Mesenchymal stem cell (in vitro differentiated cells and primary cell): ENCODE data around the gene RACGAP1.

Source experiments
- DNase-seq: peaks from one replicate; pipeline ENCODE4 v3.0.0-alpha.2; 2013
- H2AFZ ChIP-seq: one replicate; pipeline ENCODE4 v1.6.1; 2013; ENCODE audit warnings: low read depth, mild to moderate bottlenecking, control low read depth, inconsistent platforms, low read length, moderate library complexity
- H2AK5ac ChIP-seq: 2 replicates; pipeline ENCODE4 v1.6.1; 2013; ENCODE audit warnings: low read length, moderate library complexity, mild to moderate bottlenecking, inconsistent platforms; ENCODE audit not compliant: severe bottlenecking
- H2BK120ac ChIP-seq: one replicate; pipeline ENCODE4 v1.6.1; 2013; ENCODE audit warnings: low read depth, mild to moderate bottlenecking, inconsistent platforms, low read length, moderate library complexity
- H2BK12ac ChIP-seq, 2 experiments: one replicate each; pipeline ENCODE4 v1.6.1; 2013; ENCODE audit warnings: inconsistent platforms in 2 of 2, low read length in 2 of 2, mild to moderate bottlenecking in 2 of 2, moderate library complexity in 2 of 2, control low read depth in 1 of 2
- H2BK15ac ChIP-seq: one replicate; pipeline ENCODE4 v1.6.1; 2013; ENCODE audit warnings: mild to moderate bottlenecking, low read depth, inconsistent platforms; ENCODE audit not compliant: poor library complexity, severe bottlenecking
- H2BK5ac ChIP-seq: 2 replicates; pipeline ENCODE4 v1.6.1; 2013; ENCODE audit warnings: low read depth, mild to moderate bottlenecking, low read length, control low read depth, inconsistent platforms; ENCODE audit not compliant: poor library complexity, severe bottlenecking
- H3K14ac ChIP-seq, 2 experiments: one replicate each; pipeline ENCODE4 v1.6.1; 2013; ENCODE audit warnings: inconsistent platforms in 2 of 2, low read length in 2 of 2, control low read depth in 1 of 2, mild to moderate bottlenecking in 1 of 2, moderate library complexity in 1 of 2
- H3K18ac ChIP-seq, 2 experiments: one replicate each; pipeline ENCODE4 v1.6.1; 2013; ENCODE audit warnings: inconsistent platforms in 2 of 2, low read length in 2 of 2, control low read depth in 1 of 2, low read depth in 1 of 2, mild to moderate bottlenecking in 1 of 2
- H3K23ac ChIP-seq, 2 experiments: one replicate each; pipeline ENCODE4 v1.6.1; 2013; ENCODE audit warnings: inconsistent platforms in 2 of 2, low read length in 2 of 2, mild to moderate bottlenecking in 2 of 2, moderate library complexity in 2 of 2, control low read depth in 1 of 2
- H3K27ac ChIP-seq: 2 replicates; pipeline ENCODE4 v1.5.1; 2013; ENCODE audit warnings: mild to moderate bottlenecking, moderate library complexity, low read length, control low read depth, inconsistent platforms; ENCODE audit not compliant: poor library complexity, severe bottlenecking
- H3K27me3 ChIP-seq, 2 experiments: 2 replicates each; pipeline versions ENCODE4 v1.6.1 to v1.7.0; 2013; ENCODE audit warnings: low read length in 2 of 2, mild to moderate bottlenecking in 2 of 2, moderate library complexity in 2 of 2, control low read depth in 1 of 2, inconsistent platforms in 1 of 2; ENCODE audit not compliant: control insufficient read depth in 1 of 2, insufficient read depth in 1 of 2
- H3K36me3 ChIP-seq, 2 experiments: 2 replicates each; pipeline versions ENCODE4 v1.6.1 to v1.7.0; 2013; ENCODE audit warnings: low read length in 2 of 2, control low read depth in 1 of 2, inconsistent platforms in 1 of 2, low read depth in 1 of 2, mild to moderate bottlenecking in 1 of 2; ENCODE audit not compliant: insufficient read depth in 2 of 2, control insufficient read depth in 1 of 2
- H3K4ac ChIP-seq, 2 experiments: one replicate each; pipeline ENCODE4 v1.6.1; 2013; ENCODE audit warnings: inconsistent platforms in 2 of 2, low read length in 2 of 2, mild to moderate bottlenecking in 2 of 2, moderate library complexity in 2 of 2, control low read depth in 1 of 2, low read depth in 1 of 2
- H3K4me1 ChIP-seq: 2 replicates; pipeline ENCODE4 v1.6.1; 2013; ENCODE audit warnings: low read depth, low read length, control low read depth; ENCODE audit not compliant: control insufficient read depth, insufficient read depth
- H3K4me2 ChIP-seq: 2 replicates; pipeline ENCODE4 v1.6.1; 2013; ENCODE audit warnings: low read length, mild to moderate bottlenecking, inconsistent platforms; ENCODE audit not compliant: poor library complexity, severe bottlenecking
- H3K4me3 ChIP-seq, 2 experiments: 2 replicates each; pipeline versions ENCODE4 v1.5.1 to v1.7.0; 2013; ENCODE audit warnings: low read length in 2 of 2, mild to moderate bottlenecking in 2 of 2, control low read depth in 1 of 2, low read depth in 1 of 2; ENCODE audit not compliant: insufficient read depth in 1 of 2
- H3K79me1 ChIP-seq: replicated peaks from 2 replicates; pipeline ENCODE4 v1.6.1; 2013; ENCODE audit warnings: mild to moderate bottlenecking, control low read depth, low read length, inconsistent platforms; ENCODE audit not compliant: poor library complexity, severe bottlenecking
- H3K9ac ChIP-seq: 2 replicates; pipeline ENCODE4 v1.7.0; 2013; ENCODE audit warnings: mild to moderate bottlenecking, low read length, moderate library complexity
- H3K9me3 ChIP-seq: 2 replicates; pipeline ENCODE4 v1.7.0; 2013; ENCODE audit warnings: mild to moderate bottlenecking, low read length; ENCODE audit not compliant: control insufficient read depth
- H4K8ac ChIP-seq: one replicate; pipeline ENCODE4 v1.6.1; 2013; ENCODE audit warnings: inconsistent platforms, mild to moderate bottlenecking, low read length, moderate library complexity
- H4K91ac ChIP-seq: one replicate; pipeline ENCODE4 v1.6.1; 2013; ENCODE audit warnings: mild to moderate bottlenecking, low read length, inconsistent platforms
- WGBS: methylation state at CpG from one replicate; pipeline ENCODE4 v1.1.7; 2013; ENCODE audit warnings: mixed read lengths; 5-methylcytosine and 5-hydroxymethylcytosine counted together

The RACGAP1 gene

DNA sequence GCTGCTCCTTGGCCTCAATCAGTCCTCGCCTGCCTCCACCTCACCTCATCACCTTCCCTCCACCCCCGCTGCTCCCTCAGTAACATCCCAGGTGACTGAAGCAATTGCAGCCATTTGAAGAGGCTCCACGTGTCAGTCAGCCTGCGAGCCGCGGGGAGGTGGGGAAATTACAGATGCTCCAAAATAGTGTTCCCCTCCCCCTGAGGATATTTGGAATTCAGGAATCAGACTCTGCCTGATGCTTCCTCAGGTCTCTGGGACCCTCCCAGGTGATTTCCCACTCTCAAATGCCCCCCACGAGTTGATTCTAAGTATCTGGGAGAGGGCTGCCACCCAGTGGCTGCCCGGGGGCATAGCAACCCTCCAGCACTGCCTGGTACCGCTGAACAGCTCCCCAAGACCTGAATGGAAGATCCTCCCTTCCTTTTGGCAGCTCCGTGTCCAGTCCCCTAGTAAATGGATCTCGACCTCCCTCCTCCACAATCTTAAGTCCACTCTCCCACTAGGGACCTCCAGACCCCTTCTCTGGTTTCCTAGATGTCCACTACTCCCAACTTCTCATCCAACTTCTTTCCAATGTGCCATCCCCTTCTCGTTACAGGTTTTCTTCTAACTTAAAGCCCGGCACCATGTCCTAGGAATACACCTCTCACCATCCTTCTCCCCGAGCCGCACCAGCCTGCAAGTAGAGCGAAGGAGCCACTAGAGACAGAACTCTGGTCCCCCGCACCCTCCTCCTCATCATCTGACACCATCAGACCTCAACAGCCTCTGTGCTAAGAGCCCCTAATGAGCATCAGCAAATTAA lies 30.7 kb upstream of the RACGAP1 start:
- H4K91ac ChIP-seq, result no peak overlapping the region
- no peak overlapping the region for H2AFZ ChIP-seq
- no peak overlapping the region for H3K9ac ChIP-seq
- H3K4ac ChIP-seq, result no peak overlapping the region
- WGBS, result 10% methylated on average over 17 of the region's 17 CpGs
- H3K4me3 ChIP-seq, result peak overlapping the region in 1 of 2 experiments; percentile 46
- no peak overlapping the region for H4K8ac ChIP-seq
- no peak overlapping the region for H3K18ac ChIP-seq
- H3K4me2 ChIP-seq, result peak overlapping the region; percentile 77
- H3K27me3 ChIP-seq, result peaks cover 37 to 45% of the 10 kb centered on the region in 2 experiments
- no peak overlapping the region for H3K27ac ChIP-seq
- H3K36me3 ChIP-seq, result peaks cover 0 to 12% of the 10 kb centered on the region in 2 experiments
- H2BK12ac ChIP-seq, result no peak overlapping the region
- no peak overlapping the region for H2AK5ac ChIP-seq
- H3K23ac ChIP-seq, result no peak overlapping the region
- no peak overlapping the region for H2BK15ac ChIP-seq
- H3K79me1 ChIP-seq, result no peaks in the 10 kb centered on the region
- no peaks in the 10 kb centered on the region for H3K9me3 ChIP-seq
- DNase-seq, result peak; percentile 64
- no peak overlapping the region for H2BK5ac ChIP-seq
- H2BK120ac ChIP-seq, result no peak overlapping the region
- peaks cover 24% of the 10 kb centered on the region for H3K4me1 ChIP-seq
- no peak overlapping the region for H3K14ac ChIP-seq

DNA sequence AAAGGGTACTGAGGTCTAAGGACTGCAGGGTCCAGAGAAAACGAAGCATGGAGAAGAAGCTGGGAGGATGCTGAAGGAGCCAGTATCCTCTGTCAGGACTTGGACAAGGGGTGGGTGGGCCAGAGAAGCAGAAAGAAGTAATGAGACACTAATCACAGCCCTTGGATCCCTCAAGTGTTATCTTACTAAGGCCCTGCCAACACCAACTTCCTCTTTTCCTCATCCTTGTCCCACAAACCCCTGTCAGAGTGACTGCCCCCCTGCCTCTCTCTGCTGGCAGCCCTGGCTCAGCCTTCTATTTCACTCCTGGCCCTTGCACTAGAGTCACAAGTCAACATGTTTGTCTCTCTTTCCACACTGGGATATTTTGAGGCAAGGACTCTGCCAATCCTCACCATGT lies 28.3 kb upstream of the RACGAP1 start:
- Histone ChIP-seq H2BK5ac (no peak overlapping the region), H3K36me3 (no peaks in the 10 kb centered on the region), H2BK12ac (no peak overlapping the region), H2AFZ (no peak overlapping the region), H3K79me1 (no peaks in the 10 kb centered on the region), H3K4me3 (no peak overlapping the region), H2BK15ac (no peak overlapping the region), H3K4me2 (no peak overlapping the region), H2AK5ac (no peak overlapping the region), H3K9me3 (no peaks in the 10 kb centered on the region), H3K18ac (no peak overlapping the region), H3K27ac (no peak overlapping the region), H3K27me3 (peaks cover 45 to 53% of the 10 kb centered on the region in 2 experiments), H4K8ac (no peak overlapping the region), H2BK120ac (no peak overlapping the region), H3K9ac (no peak overlapping the region), H3K4me1 (peaks cover 19% of the 10 kb centered on the region), H3K14ac (no peak overlapping the region), H3K4ac (no peak overlapping the region), H4K91ac (no peak overlapping the region), H3K23ac (no peak overlapping the region)
- no peak for DNase-seq
- WGBS, result 60% methylated on average over 1 of the region's 1 CpG

DNA sequence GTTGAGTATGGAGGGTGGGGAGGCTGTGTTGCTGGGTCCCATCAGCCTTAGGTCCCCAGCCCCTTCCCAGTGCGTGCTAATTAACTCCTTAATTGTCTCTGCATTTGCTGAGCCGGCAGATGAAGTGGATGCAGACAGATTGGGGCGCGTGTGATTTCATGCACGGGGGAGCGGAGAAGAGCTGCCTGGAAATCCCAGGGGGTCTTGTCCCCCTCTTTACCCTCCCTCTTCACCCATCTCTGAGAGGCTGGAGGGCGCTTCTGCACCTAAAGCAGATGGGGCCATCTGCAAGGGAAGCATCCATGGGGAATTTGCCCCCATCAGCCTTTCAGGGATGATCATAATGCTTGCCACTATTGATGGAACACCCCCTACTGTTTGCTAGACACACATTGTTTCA lies 27.7 kb upstream of the RACGAP1 start:
- no peak for DNase-seq
- H3K4me2 ChIP-seq, result no peak overlapping the region
- no peak overlapping the region for H2AK5ac ChIP-seq
- no peak overlapping the region for H2BK120ac ChIP-seq
- no peaks in the 10 kb centered on the region for H3K79me1 ChIP-seq
- H3K4me1 ChIP-seq, result peaks cover 16% of the 10 kb centered on the region
- no peak overlapping the region for H3K23ac ChIP-seq
- H2BK12ac ChIP-seq, result no peak overlapping the region
- no peak overlapping the region for H2BK5ac ChIP-seq
- no peak overlapping the region for H3K9ac ChIP-seq
- H3K14ac ChIP-seq, result no peak overlapping the region
- no peak overlapping the region for H4K91ac ChIP-seq
- H4K8ac ChIP-seq, result no peak overlapping the region
- no peak overlapping the region for H3K4me3 ChIP-seq
- no peak overlapping the region for H3K4ac ChIP-seq
- H3K9me3 ChIP-seq, result no peaks in the 10 kb centered on the region
- no peak overlapping the region for H2BK15ac ChIP-seq
- H3K27me3 ChIP-seq, result peaks cover 41 to 53% of the 10 kb centered on the region in 2 experiments
- 80% methylated on average over 7 of the region's 7 CpGs for WGBS
- no peaks in the 10 kb centered on the region for H3K36me3 ChIP-seq
- no peak overlapping the region for H2AFZ ChIP-seq
- H3K27ac ChIP-seq, result no peak overlapping the region
- no peak overlapping the region for H3K18ac ChIP-seq

DNA sequence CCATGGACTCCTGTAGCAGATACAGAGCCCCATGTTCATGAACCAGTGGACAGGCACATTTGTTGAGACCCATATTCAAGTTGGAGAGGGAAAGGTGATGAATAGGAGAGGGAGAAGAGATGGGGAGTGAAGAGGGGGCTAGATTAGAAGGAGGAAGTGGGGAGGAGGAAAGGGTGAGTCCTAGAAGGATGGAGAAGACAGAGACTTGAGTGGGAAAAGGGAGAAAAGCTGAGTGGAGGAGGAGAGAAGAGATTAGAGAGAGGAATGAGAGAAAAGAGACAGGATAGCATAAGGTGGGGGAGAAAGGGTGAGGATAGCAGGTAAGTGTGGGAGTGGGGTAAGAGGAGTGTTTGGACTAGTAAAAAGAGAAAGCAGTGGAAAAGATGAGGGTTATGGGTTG lies 27.2 kb upstream of the RACGAP1 start:
- Histone ChIP-seq H3K36me3 (no peaks in the 10 kb centered on the region), H4K8ac (no peak overlapping the region), H3K18ac (no peak overlapping the region), H3K4me1 (peaks cover 15% of the 10 kb centered on the region), H3K14ac (no peak overlapping the region), H4K91ac (no peak overlapping the region), H3K27me3 (peaks cover 41 to 53% of the 10 kb centered on the region in 2 experiments), H3K23ac (no peak overlapping the region), H3K79me1 (no peaks in the 10 kb centered on the region), H2BK12ac (no peak overlapping the region), H2BK120ac (no peak overlapping the region), H3K4ac (no peak overlapping the region), H3K9me3 (no peaks in the 10 kb centered on the region), H3K4me3 (no peak overlapping the region), H2BK5ac (no peak overlapping the region), H2AFZ (no peak overlapping the region), H3K9ac (no peak overlapping the region), H3K4me2 (no peak overlapping the region), H2BK15ac (no peak overlapping the region), H2AK5ac (no peak overlapping the region), H3K27ac (no peak overlapping the region)
- DNase-seq, result no peak
